OCI-LY1 (cell line): ENCODE results near the gene LRMDA.

Experiments used
- H2AFZ ChIP-seq: fragments of 200-600 bp; sonication (generic), shearing (Covaris generic); 2 replicates; pipeline ENCODE4 v1.6.0; 2014; ENCODE audit warnings: antibody characterized with exemption, mild to moderate bottlenecking, low read length
- H3F3A ChIP-seq: fragments of 200-600 bp; sonication (generic), shearing (Covaris generic); 2 replicates; pipeline ENCODE4 v1.6.0; 2014; ENCODE audit warnings: mild to moderate bottlenecking, antibody characterized with exemption, low read length, moderate library complexity; ENCODE audit not compliant: insufficient read depth
- H3K27ac ChIP-seq: fragments of 200-600 bp; sonication (generic); 2 replicates; pipeline ENCODE4 v1.5.1; 2014; ENCODE audit warnings: low read length, mixed run types, mild to moderate bottlenecking, low read depth; ENCODE audit not compliant: poor library complexity, severe bottlenecking
- H3K27me3 ChIP-seq: fragments of 200-600 bp; sonication (generic); 2 replicates; pipeline ENCODE4 v1.6.0; 2014; ENCODE audit warnings: antibody characterized with exemption, mild to moderate bottlenecking, low read length, moderate library complexity; ENCODE audit not compliant: insufficient read depth
- H3K36me3 ChIP-seq: fragments of 200-600 bp; sonication (generic); 2 replicates; pipeline ENCODE4 v1.6.1; 2014; ENCODE audit warnings: mild to moderate bottlenecking, antibody characterized with exemption, low read length, moderate library complexity, mixed read lengths; ENCODE audit not compliant: insufficient read depth
- H3K4me1 ChIP-seq: fragments of 200-600 bp; sonication (generic); 2 replicates; pipeline ENCODE4 v1.5.1; 2014; ENCODE audit warnings: mild to moderate bottlenecking, low read length, moderate library complexity; ENCODE audit not compliant: insufficient read depth, severe bottlenecking
- H3K4me2 ChIP-seq: fragments of 200-600 bp; sonication (generic), shearing (Covaris generic); 2 replicates; pipeline ENCODE4 v1.6.1; 2014; ENCODE audit warnings: low read length
- H3K4me3 ChIP-seq: fragments of 200-600 bp; sonication (generic); 2 replicates; pipeline ENCODE4 v1.5.1; 2014; ENCODE audit warnings: low read length, low read depth, mild to moderate bottlenecking, mixed read lengths; ENCODE audit not compliant: poor library complexity, severe bottlenecking
- H3K79me2 ChIP-seq: fragments of 200-600 bp; shearing (Covaris generic); 2 replicates; pipeline ENCODE4 v1.6.1; 2016; ENCODE audit warnings: mixed run types, low read length, mixed read lengths; ENCODE audit not compliant: insufficient read depth
- H3K9ac ChIP-seq: fragments of 200-600 bp; sonication (generic), shearing (Covaris generic); 2 replicates; pipeline ENCODE4 v1.6.1; 2014; ENCODE audit warnings: mild to moderate bottlenecking, low read length, mixed read lengths
- H3K9me2 ChIP-seq: fragments of 200-600 bp; sonication (generic), shearing (Covaris generic); 2 replicates; pipeline ENCODE4 v1.6.1; 2014; ENCODE audit warnings: low read depth, mild to moderate bottlenecking, low read length, mixed read lengths
- H3K9me3 ChIP-seq: fragments of 200-600 bp; shearing (Covaris generic); 2 replicates; pipeline ENCODE4 v1.6.1; 2014; ENCODE audit warnings: low read length, mixed read lengths
- H4K20me1 ChIP-seq: fragments of 200-600 bp; sonication (generic), shearing (Covaris generic); 2 replicates; pipeline ENCODE4 v1.6.0; 2016; ENCODE audit warnings: mild to moderate bottlenecking, low read length; ENCODE audit not compliant: insufficient read depth
- EZH2 ChIP-seq: fragments of 200-600 bp; sonication (generic), shearing (Covaris generic); IDR thresholded peaks from 2 replicates; pipeline ENCODE4 v1.8.0; 2017; ENCODE audit warnings: borderline replicate concordance, mixed run types, mild to moderate bottlenecking, antibody characterized with exemption, low read length, moderate library complexity, mixed read lengths
- TF ChIP-seq, protein P1 (sequence below): fragments of 200-600 bp; sonication (generic), shearing (Covaris generic); IDR thresholded peaks from 2 replicates; pipeline ENCODE4 v1.5.1; 2017; ENCODE audit warnings: mild to moderate bottlenecking, antibody characterized with exemption, low read length, moderate library complexity, mixed read lengths

Gene LRMDA

DNA sequence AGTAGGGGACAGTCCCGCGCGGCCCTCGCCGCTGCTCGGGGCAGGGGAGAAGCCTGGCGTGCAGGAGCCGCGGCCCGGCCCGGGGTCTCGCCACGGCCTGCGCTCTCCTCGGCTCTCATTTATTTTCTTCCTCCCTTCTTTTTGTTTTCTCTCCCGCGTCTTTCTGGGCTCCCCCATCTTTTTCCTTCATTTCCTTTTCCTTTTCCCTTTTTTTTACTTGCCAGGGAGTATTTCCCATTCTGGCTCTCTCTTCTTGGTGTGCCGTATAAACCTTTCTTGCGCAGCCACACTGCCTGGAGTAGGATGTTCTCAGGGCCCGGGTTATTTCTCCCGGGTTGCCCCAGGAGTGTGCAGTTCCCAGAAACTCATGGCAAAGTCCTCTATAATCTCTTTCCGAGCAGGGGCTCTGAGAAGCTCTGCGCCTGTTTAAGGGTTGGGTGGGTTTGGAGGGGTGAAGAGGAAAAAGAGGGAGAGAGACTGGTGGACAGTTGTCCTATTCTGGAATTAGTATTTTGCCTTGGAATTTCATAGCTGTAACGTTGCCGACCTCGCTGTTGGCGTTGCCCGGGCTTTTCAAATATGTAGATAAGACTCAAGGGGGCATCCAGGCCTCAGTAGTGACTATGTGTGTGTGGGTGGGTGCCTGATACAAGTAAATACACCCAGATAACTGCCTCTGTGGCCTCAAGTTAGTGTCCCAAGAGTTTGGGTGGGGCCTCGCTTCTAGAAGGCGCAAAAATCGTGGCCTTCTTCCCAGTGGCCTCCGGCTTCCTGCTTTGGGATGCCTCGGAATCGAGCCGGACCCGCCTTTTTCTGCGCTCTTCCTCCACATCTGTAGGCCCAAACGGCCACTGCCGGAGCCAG, 25.6 kb upstream of the LRMDA start:
- H3K27ac ChIP-seq, result no peak overlapping the region
- H3K9me2 ChIP-seq, result no peaks in the 10 kb centered on the region
- no peaks in the 10 kb centered on the region for H4K20me1 ChIP-seq
- no peaks in the 10 kb centered on the region for H3K36me3 ChIP-seq
- H3K4me1 ChIP-seq, result no peaks in the 10 kb centered on the region
- H2AFZ ChIP-seq, result no peak overlapping the region
- no peaks in the 10 kb centered on the region for H3K9me3 ChIP-seq
- H3K27me3 ChIP-seq, result no peaks in the 10 kb centered on the region
- no peak overlapping the region for H3K4me3 ChIP-seq
- no peak overlapping the region for H3K9ac ChIP-seq
- H3K79me2 ChIP-seq, result no peaks in the 10 kb centered on the region
- H3F3A ChIP-seq, result no peaks in the 10 kb centered on the region
- no peak overlapping the region for H3K4me2 ChIP-seq
- no peak for TF ChIP-seq EZH2
- TF ChIP-seq, protein P1, sequence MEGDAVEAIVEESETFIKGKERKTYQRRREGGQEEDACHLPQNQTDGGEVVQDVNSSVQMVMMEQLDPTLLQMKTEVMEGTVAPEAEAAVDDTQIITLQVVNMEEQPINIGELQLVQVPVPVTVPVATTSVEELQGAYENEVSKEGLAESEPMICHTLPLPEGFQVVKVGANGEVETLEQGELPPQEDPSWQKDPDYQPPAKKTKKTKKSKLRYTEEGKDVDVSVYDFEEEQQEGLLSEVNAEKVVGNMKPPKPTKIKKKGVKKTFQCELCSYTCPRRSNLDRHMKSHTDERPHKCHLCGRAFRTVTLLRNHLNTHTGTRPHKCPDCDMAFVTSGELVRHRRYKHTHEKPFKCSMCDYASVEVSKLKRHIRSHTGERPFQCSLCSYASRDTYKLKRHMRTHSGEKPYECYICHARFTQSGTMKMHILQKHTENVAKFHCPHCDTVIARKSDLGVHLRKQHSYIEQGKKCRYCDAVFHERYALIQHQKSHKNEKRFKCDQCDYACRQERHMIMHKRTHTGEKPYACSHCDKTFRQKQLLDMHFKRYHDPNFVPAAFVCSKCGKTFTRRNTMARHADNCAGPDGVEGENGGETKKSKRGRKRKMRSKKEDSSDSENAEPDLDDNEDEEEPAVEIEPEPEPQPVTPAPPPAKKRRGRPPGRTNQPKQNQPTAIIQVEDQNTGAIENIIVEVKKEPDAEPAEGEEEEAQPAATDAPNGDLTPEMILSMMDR, result no peak

- Histone ChIP-seq H3K27me3 (no peaks in the 10 kb centered on the region), H3K36me3 (no peaks in the 10 kb centered on the region), H3K9me2 (no peaks in the 10 kb centered on the region), H3K4me1 (no peaks in the 10 kb centered on the region), H3F3A (no peaks in the 10 kb centered on the region), H3K9ac (no peak overlapping the region), H3K4me2 (no peak overlapping the region), H2AFZ (no peak overlapping the region), H3K27ac (no peak overlapping the region), H4K20me1 (no peaks in the 10 kb centered on the region), H3K4me3 (no peak overlapping the region), H3K9me3 (no peaks in the 10 kb centered on the region), H3K79me2 (no peaks in the 10 kb centered on the region)
- TF ChIP-seq EZH2, result no peak
- TF ChIP-seq, protein P1, result no peak
Observed at GRCh38 chr10:75406462-75407223, 24.8 kb upstream of the LRMDA start.

DNA sequence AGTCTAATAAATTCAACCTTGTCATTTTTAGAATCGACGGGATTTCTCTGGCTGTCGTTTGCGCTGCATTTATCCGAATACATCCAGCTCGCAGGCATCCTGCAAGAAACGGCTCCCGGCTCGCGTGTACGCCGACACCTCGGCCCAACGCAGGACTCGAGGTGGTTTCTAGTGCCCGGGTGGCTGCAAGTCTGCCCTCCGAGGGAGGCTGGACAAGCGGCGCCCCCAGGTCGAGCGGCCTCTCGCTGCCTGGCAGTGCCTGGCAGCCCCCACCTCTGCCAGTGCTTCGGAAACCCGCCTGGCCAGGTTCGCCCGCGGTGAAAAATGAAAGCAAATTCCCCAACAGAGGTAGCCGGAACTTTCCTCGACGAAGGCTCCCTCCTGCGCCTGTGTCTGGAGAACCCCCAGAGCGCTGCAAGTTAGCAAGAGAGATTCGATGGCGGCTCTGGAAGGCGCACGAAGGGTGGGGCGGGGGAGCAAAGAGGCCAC, 24.2 kb upstream of the LRMDA start:
- Histone ChIP-seq H3K9me3 (no peaks in the 10 kb centered on the region), H3K9me2 (no peaks in the 10 kb centered on the region), H2AFZ (no peak overlapping the region), H3K79me2 (no peaks in the 10 kb centered on the region), H3K4me2 (no peak overlapping the region), H3K4me1 (no peaks in the 10 kb centered on the region), H3K4me3 (no peak overlapping the region), H3K27ac (no peak overlapping the region), H3K27me3 (no peaks in the 10 kb centered on the region), H4K20me1 (no peaks in the 10 kb centered on the region), H3K36me3 (no peaks in the 10 kb centered on the region), H3K9ac (no peak overlapping the region), H3F3A (no peaks in the 10 kb centered on the region)
- TF ChIP-seq EZH2, result no peak
- TF ChIP-seq, protein P1, result no peak
